Activated CD4-positive, alpha-beta T cell treated with anti-CD3 and anti-CD28 coated beads, Interleukin-2, amount 50 U/mL, for 4 hours (primary cell): ENCODE results near the gene SLC6A19.

Experiments
- DNase-seq, 2 experiments: peaks; one replicate each; pipeline ENCODE4 v3.0.0-alpha.2; 2020

Gene SLC6A19

GRCh38 chr5:1167361-1167727 lies 34.1 kb upstream of the SLC6A19 start:
- DNase-seq = no peak

GRCh38 chr5:1167728-1168709 lies 33.4 kb upstream of the SLC6A19 start:
- peak; percentile 56 to 61 for DNase-seq

DNA sequence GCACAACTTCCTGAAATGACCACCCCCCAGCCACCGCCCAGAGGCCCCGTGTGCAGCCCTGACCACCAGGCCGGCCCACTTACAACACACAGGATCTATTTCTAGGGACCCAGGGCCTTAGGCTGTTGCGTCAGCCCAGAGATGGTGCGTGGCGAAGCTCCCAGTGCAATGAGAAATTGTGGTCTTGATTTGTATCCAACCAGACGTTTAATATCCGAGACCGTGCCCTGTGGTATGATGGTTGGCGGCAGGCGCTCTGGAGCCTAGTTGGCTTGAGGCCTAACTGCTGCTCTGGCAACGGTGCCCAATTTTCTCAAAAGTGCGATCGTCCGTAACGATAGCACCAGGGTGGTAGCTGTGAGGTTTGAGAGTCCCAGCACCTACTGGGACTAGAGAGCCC lies 32.6 kb upstream of the SLC6A19 start:
- no peak for DNase-seq

GRCh38 chr5:1169211-1170115 lies 31.9 kb upstream of the SLC6A19 start:
- no peak for DNase-seq

- no peak for DNase-seq
These were observed 30.0 kb upstream of the SLC6A19 start for GRCh38 chr5:1171340-1171941.

GRCh38 chr5:1172007-1172581 lies 29.3 kb upstream of the SLC6A19 start:
- no peak for DNase-seq

GRCh38 chr5:1172670-1173404 lies 28.6 kb upstream of the SLC6A19 start:
- DNase-seq = no peak

DNA sequence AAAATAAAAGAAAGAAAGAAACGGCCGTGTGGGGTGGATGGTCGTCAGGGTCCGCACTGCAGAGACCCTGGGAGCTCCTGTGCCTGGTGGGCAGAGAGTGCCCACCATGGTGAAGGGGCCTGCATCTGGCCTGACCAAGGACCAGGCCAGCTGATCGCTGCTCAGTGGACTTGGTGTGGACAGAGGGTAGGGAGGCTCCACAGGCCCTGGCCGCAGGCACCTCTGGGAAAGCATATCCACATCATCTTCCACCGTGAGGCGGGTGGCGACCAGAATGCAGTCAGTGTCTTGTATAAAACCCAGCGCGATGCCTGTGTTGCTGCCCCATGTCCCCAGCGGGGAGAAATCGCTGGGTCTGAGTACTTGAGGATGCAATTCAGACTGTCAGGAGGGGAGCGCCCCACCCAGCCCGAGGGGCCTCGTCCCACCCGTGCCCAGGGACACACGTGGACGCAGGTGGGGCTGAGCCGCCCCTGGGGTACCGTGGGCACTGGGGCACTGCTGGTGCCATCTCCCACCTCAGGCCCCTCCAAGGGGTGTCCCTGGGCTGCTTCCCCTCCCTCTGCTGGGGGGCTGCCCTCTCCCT lies 27.8 kb upstream of the SLC6A19 start:
- DNase-seq = no peak

GRCh38 chr5:1174122-1174936 lies 27.1 kb upstream of the SLC6A19 start:
- DNase-seq = peak; percentile 17 to 25

GRCh38 chr5:1175015-1175414 lies 26.4 kb upstream of the SLC6A19 start:
- no peak for DNase-seq

GRCh38 chr5:1175801-1176472 lies 25.5 kb upstream of the SLC6A19 start:
- no peak for DNase-seq

DNA sequence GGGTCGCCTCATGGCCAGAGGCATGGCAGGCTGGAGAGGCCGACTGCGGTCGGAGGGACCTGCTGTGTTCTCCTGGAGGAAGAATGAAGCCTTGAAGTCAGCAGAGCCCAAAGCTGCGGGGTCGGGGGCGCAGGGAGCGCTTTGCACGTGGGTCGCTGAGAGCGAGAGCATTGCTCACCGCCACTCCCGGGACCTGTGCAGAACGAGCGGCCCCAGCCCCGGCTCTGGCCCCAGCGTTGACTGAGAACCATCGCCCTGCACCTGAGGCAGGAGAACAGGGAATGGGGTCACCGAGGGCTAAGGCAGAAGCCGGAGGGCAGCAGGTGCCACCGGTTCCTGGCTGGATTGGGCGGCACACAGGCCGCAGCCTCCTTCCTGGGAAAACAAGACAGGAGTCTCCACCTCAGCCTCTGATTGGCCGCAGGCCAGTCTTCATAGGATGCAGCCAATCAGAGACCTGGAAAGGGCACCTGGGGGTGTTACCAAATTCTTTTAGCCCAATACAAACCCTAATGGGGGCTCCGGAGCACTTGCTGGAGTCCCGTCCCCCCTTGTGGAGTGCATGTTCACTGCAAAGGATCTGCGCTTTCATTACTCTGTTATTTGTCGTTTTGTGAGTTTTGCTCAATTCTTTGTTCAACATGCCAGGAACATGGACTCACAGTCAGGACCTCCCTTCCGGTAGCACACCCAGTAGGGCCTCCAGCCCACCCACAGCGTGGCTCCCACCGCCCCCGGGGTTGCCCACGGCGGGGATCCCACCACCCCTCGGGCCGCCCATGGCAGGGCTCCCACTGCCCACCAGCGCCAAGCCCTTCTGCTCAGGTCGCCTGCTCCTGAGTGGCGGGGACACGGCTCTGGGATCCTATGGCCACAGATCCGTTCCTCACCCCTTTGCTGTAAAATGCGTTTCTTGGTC lies 24.7 kb upstream of the SLC6A19 start:
- DNase-seq = no peak

DNA sequence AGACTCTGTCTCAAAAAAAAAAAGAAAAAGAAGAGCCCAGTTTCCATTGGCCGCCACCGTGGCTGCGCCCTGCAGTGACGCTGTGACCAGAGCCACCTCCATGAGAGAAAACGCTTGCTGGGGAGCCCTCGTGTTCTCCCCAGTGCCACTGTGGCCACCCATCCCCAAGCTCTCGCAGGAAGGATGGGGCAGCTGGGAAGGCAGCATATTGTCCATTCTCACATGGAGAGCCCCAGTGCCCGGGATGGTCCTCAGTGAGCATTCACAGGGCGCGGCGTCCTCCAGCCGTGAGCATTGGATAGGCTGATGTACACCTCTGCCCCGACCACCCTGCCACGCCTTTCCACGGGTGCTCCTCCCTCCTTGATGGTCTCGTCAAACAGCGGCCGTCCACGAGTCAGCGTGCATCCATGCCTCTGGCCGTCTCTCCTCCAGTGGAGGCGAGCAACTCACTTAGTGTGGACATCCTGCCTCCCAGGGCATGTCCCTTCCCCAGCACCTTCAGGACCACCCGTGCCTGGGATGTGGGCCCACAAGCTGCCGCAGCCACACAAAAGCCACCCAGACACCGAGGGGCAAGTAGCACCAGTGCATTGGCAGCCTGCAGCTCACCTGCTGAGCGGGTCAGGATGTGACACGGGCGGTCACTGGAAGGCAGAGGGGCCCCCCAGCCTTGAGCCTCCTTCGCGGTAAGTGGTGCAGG lies 23.4 kb upstream of the SLC6A19 start:
- no peak for DNase-seq

GRCh38 chr5:1178529-1179382 lies 22.6 kb upstream of the SLC6A19 start:
- no peak for DNase-seq

GRCh38 chr5:1179383-1179715 lies 22.0 kb upstream of the SLC6A19 start:
- no peak for DNase-seq

GRCh38 chr5:1180096-1180495 lies 21.3 kb upstream of the SLC6A19 start:
- DNase-seq = no peak

DNA sequence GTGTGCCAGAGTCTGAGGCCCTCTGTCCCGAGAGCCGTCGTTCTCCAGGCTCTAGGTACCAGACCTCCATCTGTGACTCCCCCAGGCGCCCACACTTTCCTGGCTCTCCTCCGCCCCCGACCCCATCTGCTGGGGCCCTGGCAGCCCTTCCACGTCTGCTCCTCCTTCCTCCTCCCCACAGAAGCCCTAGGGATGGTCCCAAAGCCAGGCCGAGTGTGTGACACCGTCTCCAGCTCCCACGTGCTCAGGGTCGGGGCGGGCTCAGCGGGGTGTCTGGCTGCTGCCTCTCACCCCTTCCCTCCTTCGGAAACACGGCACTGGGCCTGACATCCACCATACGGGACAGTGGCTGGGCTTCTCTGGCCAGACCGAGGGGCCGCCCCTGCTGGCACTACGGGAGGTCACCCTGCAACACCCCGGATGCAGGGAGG lies 20.5 kb upstream of the SLC6A19 start:
- no peak for DNase-seq
